GM18498 (cell line): ENCODE results near the gene AMFR.
"Not testable (repeated sequence)": the region's sequence is repeated elsewhere in the genome, so short reads cannot be mapped to it uniquely, and the experiment has no call there.

Experiments used
- ATAC-seq: cut with Tn5 transposase; IDR thresholded peaks from one replicate; pipeline ENCODE4 v1.9.1; 2021; ENCODE audit warnings: mild to moderate bottlenecking, moderate library complexity; ENCODE audit not compliant: unreplicated experiment

AMFR gene

GRCh38 chr16:56399047-56399446 lies 26.3 kb downstream of the AMFR start:
- ATAC-seq: no peak

DNA sequence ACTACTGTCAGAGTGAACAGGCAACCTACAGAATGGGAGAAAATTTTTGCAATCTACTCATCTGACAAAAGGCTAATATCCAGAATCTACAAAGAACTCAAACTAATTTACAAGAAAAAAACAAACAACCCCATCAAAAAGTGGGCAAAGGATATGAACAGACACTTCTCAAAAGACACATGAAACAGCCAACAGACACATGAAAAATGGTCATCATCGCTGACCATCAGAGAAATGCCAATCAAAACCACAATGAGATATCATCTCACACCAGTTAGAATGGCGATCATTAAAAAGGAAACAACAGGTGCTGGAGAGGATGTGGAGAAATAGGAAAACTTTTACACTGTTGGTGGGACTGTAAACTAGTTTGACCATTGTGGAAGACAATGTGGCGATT lies 28.6 kb downstream of the AMFR start:
- ATAC-seq: not testable (repeated sequence)

DNA sequence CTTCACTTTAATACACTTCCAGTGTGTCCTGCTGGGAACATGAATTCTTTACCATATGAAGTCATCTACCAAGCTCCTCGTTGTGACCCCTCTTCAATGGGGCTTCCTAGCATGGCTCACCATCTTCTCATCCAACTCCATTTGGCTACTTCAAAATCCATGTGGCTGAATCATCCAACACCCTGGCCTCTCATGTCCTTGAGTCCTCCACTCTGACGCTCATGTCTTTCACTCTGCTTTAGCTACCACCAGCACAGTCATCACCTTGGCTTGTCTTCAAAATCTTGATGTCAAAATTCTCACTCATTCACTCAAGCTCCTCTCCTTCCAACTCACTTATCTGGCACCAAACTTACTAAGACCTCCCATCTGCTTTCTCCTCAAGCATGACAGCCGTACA lies 35.8 kb downstream of the AMFR start:
- ATAC-seq: no peak

- ATAC-seq: no peak
Measured at GRCh38 chr16:56388209-56388608, 37.1 kb downstream of the AMFR start.

DNA sequence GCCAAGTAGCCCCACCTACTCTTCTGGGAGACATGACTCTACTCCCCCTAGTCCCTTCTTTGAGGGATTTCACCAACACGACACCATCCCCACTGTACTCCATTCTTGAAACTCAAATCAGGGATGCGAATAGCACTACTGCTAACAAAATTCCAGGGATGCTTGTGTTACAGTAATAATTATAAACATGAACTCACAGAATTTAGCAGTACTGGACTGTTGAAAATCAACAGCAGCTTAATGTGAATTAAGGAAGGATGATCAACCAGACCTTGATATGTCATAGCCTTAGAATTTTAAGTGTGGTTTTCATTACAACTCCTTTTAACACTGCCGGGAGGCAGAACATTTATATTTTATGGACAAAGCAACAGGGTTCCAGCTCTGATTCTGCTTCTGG lies 37.9 kb downstream of the AMFR start:
- no peak for ATAC-seq

DNA sequence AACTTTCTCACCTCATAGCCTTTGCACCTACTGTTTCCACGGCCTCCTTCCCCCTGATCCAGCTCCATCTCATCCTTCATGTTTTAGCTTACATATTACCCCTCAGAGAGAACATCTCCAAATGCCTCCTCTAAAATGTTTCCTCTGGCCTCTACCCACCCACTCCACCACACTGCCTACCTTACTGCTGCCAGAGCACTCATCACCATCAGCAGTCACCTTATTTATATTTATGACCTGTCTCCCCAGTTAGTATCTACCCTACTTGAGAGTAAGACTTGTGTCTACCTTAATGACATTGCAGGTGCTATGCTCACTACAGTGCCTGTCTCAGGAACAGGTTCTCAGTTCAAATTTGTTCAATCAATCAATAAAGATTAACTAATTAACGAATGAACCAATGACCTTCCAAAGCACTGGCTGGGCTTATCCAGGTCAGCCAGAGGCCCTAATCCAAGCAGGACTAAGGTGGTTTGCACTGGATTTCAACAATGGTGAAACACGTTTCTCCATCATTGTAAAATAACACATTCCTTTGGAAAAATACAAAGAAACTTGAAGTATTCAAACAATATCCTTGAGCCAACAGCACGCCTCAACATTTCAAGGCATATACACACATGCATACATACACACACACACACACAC lies 41.1 kb downstream of the AMFR start:
- no peak for ATAC-seq

DNA sequence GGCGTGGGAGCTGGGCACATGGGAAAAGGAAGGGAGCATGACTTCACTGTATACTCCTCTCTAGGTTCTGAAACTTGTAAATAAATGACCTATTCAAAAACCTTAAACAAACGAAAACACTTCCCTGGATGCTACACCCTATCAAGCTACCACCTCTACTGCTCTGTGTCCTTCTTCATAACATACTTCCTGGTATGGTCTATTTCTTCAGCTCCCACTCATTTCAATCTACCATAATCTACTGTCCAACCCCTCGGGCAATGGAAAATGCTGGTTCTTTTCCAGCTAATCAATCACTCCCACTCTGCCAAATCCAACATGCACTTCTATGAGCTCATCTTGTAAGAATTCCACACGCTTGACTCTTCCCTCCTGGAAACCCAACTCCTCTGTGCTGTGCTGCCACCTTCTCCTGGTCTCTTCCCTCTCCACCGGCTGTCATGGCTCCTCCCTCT lies 42.4 kb downstream of the AMFR start:
- no peak for ATAC-seq

DNA sequence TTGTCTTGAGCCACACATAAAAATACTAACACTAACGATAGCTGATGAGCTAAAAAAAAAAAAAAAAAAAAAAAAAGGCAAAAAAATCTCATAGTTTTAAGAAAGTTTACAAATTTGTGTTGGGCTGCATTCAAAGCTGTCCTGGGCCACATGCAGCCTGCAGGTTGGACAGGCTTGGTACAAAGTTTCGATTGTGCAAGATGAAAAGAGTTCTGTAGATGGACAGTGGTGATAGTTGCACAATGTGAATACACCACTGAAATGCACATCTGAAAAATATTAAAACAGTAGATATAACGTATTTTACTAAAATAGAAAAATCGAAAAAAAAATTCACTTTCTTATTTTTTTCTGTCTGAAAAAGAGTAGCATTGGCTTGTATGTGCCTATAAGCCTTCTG lies 42.9 kb downstream of the AMFR start:
- ATAC-seq: no peak

DNA sequence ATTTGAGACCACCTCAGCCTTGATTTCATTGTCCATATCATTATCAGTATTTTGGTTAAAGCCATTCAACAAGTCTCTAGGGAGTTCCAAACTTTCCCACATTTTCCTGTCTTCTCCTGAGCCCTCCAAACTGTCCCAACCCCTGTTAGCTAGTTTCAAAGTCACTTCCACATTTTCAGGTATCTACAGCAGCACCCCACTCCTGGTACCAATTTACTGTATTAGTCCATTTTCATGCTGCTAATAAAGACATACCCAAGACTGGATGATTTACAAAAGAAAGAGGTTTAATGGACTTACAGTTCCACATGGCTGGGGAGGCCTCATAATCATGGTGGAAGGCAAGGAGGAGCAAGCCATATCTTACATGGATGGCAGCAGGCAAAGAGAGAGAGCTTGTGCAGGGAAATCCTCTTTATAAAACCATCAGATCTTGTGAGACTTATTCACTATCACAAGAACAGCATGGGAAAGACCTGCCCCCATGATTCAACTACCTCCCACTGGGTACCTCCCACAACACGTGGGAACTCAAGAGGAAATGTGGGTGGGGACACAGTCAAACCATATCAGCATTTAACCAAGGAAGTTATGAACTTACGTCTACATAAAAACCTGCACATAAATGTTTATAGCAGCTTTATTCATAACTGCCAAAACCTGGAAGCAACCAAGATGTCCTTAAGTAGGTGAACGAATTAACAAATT lies 44.4 kb downstream of the AMFR start:
- not testable (repeated sequence) for ATAC-seq

GRCh38 chr16:56379044-56379443 lies 46.3 kb downstream of the AMFR start:
- not testable (repeated sequence) for ATAC-seq

- not testable (repeated sequence) for ATAC-seq
Measured at GRCh38 chr16:56375792-56376191, 49.6 kb downstream of the AMFR start.

DNA sequence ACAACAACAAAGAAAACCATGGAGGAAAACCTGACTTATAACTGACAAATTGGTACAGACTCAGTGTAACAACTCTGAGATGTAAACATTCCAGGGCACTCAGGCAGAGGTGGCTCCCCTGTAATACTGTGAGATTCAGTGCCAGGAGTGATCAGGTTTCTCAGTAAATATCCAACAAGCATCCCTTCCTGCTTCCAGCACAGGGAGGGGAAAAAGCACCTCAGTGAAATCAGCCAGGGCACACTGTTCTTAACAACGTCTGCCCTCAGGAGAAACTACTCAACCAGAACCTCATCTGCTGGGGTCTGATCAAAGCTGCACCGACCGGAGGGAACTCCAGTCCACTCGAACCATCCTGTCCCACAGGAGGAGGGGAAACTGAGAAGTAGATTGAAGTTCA lies 52.3 kb downstream of the AMFR start:
- ATAC-seq: no peak

DNA sequence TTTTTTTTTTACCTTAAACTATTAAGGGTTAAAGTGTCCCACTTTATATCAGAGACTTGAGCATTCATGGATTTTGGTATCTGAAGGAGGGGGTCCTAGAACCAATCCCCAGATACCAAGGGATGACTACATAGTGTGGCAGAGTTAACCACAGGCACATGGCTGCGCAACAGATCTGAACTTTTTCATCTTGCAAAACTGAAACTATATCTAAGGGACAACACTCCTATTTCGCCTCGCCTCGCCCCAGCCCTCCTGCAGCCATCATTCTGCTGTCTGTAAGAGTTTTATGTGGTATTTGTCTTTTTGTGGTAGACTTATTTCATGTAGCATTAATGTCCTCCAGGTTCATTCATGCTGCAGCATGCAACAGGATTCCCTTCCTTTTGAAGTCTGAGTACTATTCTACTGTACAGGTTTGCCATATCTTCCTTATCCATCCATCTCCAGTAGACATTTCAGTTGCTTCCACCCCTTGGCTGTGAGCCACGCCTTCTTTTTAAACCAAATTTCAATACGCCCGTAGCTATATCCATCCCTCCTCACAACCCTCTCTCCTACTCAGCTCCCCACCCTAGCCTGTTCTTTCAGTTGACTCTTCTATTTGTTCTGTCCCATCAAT lies 53.2 kb downstream of the AMFR start:
- ATAC-seq: no peak

DNA sequence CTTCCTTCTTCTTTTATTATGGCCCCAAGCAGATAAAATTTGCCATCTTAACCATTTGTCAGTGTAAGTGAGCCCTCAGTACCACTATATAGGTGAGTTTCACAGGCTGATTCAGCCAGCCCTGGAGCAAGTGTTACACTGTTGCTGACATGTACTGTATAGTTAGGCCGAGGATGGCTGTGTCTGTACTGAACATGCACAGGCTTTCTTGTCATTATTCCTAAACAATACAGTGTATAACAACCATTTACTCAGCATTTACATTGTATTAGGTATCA lies 53.7 kb downstream of the AMFR start:
- no peak for ATAC-seq

DNA sequence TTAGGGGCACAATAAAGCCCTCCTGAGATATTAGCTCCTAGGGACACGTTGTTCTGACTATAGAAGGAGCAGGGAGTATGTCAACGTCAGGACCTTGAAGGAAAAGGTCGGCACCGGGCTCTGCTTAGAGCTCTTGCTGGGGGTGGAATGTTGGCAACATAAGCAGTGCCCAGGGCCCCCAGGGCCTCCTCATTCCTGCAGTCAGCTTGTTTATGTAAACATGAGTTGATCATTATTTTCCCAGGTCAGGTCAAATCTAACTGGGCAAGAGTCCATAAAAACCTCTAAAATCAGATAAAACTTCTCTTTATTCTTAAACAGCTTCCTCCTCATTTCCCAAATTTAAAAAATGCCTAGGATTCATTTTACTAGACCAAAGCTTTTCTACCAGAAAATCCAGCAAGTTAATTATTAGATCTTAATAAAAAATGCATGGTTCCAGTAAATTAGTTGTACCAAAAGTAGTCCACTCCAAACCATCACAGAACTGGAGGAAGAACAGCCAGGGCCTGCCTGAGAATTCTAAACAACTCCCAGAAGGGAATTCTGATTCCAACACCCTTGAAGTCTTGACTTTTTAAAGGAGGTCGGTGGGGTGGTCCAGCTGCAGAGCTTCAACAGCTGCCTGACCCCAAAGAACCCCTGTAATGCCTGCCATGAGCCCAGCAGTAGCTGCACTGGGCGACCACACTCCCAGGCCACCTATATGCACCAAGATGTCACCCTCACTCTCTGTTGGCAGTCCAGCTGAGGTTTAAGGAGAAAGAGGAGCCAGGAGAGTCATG lies 54.3 kb downstream of the AMFR start:
- ATAC-seq: no peak

DNA sequence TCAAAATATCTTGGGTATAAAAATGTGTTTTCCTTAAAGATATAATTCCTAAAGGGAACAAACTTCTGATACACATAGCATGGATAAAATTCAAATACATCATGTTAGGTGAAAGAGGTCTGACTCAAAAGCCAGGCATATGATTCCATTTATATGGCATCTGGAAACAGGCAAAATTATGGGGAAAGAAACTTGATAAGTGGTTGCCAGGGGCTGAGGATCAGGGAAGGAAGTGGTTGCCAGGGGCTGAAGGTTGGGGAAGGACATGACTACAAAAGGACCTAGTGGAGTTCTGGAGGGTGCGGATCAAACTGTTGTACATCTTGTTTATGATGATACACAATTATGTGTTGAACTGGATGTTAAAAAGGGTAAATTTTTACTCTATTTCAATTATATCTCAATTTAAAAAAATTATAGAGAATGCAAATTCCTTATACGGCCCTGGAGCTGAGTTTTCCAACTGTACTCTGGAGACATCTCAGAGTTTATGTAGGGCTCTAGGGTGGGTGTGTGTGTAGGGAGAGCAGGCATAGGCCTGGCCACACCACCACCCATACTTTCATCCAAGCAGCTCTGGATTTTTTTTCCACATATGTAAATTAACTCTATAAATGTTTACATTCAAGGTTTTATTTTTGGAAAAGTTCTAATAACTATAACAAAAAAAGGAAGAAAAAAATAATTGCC lies 55.0 kb downstream of the AMFR start:
- no peak for ATAC-seq

GRCh38 chr16:56369202-56369601 lies 56.1 kb downstream of the AMFR start:
- no peak for ATAC-seq

GRCh38 chr16:56368545-56368944 lies 56.8 kb downstream of the AMFR start:
- ATAC-seq: no peak

GRCh38 chr16:56367764-56368163 lies 57.6 kb downstream of the AMFR start:
- ATAC-seq: no peak

DNA sequence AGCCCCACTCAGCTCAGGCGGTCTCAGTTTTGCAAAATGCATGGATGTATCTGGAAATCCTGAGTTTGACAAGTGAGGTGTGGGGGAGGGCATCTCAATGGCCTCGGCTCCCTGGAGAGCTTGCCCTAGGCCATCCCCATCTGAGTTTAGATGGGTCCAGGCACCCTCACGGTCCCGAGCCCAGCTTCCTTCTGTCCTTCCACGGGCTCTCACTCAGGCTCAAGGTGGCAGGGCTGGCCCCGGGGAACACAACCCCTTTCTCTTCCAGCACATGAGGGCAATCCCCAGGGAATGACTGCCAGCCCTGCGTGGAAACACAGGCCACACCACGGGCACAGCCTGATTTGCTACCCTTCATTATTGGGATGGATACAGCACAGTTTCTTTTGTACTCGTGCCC lies 58.4 kb downstream of the AMFR start:
- no peak for ATAC-seq

- no peak for ATAC-seq
Measured at GRCh38 chr16:56365552-56365951, 59.8 kb downstream of the AMFR start.
